ENCODE measurements around the gene SHROOM2.
"Not testable (repeated sequence)": the region's sequence is repeated elsewhere in the genome, so short reads cannot be mapped to it uniquely, and the experiment has no call there.

Gene SHROOM2, protein sequence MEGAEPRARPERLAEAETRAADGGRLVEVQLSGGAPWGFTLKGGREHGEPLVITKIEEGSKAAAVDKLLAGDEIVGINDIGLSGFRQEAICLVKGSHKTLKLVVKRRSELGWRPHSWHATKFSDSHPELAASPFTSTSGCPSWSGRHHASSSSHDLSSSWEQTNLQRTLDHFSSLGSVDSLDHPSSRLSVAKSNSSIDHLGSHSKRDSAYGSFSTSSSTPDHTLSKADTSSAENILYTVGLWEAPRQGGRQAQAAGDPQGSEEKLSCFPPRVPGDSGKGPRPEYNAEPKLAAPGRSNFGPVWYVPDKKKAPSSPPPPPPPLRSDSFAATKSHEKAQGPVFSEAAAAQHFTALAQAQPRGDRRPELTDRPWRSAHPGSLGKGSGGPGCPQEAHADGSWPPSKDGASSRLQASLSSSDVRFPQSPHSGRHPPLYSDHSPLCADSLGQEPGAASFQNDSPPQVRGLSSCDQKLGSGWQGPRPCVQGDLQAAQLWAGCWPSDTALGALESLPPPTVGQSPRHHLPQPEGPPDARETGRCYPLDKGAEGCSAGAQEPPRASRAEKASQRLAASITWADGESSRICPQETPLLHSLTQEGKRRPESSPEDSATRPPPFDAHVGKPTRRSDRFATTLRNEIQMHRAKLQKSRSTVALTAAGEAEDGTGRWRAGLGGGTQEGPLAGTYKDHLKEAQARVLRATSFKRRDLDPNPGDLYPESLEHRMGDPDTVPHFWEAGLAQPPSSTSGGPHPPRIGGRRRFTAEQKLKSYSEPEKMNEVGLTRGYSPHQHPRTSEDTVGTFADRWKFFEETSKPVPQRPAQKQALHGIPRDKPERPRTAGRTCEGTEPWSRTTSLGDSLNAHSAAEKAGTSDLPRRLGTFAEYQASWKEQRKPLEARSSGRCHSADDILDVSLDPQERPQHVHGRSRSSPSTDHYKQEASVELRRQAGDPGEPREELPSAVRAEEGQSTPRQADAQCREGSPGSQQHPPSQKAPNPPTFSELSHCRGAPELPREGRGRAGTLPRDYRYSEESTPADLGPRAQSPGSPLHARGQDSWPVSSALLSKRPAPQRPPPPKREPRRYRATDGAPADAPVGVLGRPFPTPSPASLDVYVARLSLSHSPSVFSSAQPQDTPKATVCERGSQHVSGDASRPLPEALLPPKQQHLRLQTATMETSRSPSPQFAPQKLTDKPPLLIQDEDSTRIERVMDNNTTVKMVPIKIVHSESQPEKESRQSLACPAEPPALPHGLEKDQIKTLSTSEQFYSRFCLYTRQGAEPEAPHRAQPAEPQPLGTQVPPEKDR (N-terminal part only)

GRCh38 chrX:9785944-9786797 lies at the start of gene SHROOM2:
TSS of gene SHROOM2 (plus strand) at chrX:9786429. CDS start at chrX:9786546, 117 bp downstream.
- no peak for DNase-seq (ENCODE audit: low read depth)

DNA sequence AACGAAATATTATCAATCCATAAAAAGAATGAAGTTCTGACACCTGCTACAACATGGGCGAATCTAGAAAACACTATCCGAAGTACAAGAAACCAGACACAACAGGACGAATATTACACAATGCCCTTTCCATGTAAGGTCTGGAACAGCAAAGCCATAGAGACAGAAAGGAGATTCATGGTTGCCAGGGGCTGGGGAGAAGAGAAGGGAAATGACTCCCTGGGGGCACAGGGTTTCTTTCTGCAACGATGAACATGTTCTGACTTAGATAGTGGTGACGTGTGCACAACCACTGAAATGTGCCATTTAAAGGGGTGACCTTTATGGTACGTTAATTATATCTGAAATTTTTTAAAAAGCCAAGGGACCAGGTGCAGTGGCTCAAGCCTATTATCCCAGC lies 48.9 kb upstream of the SHROOM2 start:
- DNase-seq (ENCODE audit: low read depth): no peak

- DNase-seq (ENCODE audit: low read depth): no peak
Observed at GRCh38 chrX:9738151-9738550, 48.1 kb upstream of the SHROOM2 start.

DNA sequence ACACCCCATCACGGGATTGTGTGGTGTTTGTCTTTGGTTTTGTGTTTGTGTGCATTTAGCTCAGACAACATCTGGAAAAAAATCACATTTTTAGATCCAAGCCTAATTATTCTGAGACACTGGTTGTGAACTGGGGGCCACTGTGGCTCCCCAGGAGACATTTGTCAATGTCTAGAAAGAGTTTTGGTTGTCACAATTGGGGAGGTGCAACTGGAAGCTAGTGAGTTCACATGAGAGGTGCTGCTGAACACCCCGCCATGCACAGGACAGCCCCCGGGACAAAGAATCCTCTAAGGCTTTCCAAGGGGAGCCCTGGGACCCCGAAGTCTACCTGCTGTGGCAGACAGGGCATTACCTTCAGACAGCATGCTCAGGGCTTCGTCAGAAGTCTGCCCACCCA lies 47.1 kb upstream of the SHROOM2 start:
- DNase-seq (ENCODE audit: low read depth): no peak

DNA sequence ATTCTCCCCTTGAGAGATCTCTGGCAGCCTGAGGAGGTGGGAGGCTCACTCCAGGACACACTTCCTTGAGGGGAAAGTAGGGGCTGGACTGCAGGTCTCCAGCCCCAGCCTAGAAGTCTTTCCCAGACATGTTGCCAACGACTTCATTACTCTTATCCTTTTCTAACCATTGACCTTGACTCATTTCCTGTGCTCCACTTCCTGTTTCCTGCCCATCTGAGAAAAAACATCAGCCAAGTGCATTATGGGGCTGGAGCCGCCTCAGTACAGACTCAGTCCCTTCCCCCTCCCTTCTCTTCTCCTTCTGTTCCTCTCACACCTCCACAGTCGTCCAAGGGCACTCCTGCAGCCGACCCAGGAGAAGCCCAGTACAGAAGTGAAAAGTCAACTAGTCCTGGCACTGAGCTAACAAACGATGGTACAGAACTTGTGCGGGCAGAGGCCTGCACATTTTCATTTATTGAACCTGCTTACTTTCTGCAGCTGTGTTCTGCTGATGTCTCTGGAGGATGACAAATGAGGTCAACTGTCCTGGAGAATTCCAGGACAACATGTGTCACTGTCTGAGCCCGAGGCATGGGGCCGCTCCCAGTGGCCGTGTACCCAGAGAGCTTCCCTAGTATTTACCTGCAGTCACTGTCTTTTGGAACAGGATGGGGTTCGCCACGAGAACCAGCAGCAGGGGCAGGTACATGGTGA lies 40.7 kb upstream of the SHROOM2 start:
- no peak for DNase-seq (ENCODE audit: low read depth)

DNA sequence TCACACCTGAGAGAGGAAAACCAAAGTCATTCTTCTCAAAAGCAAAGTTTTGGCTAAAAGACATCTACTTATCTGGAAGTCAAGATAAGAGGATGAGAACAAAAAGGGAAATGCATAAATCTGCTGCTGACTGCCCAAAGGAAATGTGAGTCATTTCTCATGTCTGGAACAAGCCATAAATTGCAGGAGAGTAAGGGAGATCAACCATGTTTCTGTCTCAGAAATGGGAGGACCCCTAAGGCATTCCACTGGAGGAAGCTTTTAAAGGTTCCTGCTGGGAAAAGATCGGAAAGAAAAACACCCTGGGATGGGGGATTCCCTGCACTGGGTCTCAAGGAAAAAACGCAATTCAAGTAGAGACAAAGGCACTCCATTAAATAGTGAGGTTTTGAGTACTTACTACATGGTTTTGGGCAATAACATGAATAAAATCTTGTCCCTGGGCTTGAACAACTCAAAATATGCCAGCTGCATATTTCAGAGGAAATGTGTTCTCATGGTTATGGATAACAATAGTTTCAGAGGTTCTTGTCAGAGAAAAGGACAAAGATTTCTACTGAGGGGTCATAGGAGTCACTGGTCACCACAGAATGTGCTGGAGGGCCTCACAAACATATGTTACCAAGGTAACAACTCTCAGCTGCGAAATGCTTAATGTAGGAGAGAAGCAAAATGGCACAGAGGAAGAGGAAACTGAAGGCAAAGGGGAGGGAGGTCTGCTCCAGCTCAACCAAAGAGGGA lies 39.9 kb upstream of the SHROOM2 start:
- DNase-seq (ENCODE audit: low read depth): no peak

DNA sequence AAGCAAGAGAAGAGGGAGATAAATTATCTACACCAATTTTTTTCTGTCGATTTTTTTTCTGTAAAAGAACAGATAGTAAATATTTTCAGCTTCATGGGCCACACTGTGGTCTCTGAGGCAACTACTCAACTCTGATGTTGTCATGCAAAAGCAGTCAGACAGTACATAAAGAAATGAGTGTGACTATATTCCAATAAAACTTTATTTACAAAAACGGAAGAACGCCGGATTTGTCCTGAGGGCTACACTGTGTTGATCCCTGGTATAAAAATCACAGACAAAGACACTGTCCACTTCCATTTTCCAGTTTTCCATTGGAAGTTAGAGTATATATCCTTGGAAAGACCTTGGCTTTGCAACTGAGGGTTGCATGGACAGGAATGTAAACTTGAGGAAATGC lies 38.6 kb upstream of the SHROOM2 start:
- DNase-seq (ENCODE audit: low read depth): no peak

GRCh38 chrX:9749146-9749692 lies 37.0 kb upstream of the SHROOM2 start:
- DNase-seq (ENCODE audit: low read depth): no peak

- no peak for DNase-seq (ENCODE audit: low read depth)
Observed at GRCh38 chrX:9757366-9757765, 28.9 kb upstream of the SHROOM2 start.

- no peak for DNase-seq (ENCODE audit: low read depth)
Observed at GRCh38 chrX:9758021-9758638, 28.1 kb upstream of the SHROOM2 start.

- no peak for DNase-seq (ENCODE audit: low read depth)
Observed at GRCh38 chrX:9759337-9759736, 26.9 kb upstream of the SHROOM2 start.

DNA sequence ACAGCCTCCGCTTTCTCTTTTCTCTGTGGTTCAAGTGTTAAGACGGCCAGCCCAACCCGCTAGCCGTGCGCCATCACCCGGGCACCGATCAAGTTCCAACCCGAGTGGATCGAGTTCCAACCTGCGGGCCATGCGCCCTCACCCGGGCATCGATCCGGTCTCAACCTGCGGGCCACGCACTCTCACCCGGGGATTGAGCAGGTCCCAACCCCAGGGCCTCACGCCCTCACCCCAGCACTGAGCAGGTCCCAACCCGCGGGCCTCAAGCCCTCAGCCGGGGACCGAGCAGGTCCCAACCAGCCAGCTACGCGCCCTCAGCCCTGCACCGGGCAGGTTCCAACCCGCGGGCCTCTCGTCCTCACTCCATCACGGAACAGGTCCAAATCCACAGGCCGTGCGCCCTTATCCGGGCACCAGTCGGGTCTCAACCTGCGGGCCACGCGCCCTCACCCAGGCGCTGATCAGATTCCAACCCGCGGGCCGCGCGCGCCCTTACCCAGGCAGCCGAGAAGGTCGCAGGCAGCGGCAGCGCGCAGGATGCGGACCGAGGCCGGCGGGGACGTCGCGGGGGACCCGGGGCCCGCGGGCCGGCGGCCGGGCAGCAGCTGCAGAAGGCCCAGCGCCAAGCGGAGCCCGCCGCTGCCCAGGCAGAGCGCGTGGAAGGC lies 21.0 kb upstream of the SHROOM2 start:
- DNase-seq (ENCODE audit: low read depth): no peak

DNA sequence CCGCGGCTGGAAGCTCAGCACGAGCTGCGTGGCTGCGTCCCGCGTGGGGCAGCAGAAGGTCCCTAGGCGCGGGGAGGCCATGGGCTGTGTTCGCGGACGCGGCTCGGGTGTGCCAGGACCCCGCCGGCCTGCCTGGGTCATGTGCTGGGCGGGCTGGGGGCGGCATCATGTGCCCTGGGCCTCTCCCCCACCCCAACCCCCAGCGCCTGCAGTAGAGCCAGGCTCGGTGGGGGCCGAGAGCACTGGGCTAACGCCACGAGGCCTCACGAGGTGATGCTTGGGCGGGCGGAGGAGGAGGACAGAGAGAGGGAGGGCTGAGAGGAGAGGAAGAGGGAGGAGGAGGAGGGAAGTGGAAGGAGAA lies 20.5 kb upstream of the SHROOM2 start, which contains the start of gene GPR143:
GPR143 (minus strand) TSS at position 111 of the 361 bp plus-strand sequence; CDS start at position 81, 30 bp downstream.
- no peak for DNase-seq (ENCODE audit: low read depth)

- DNase-seq (ENCODE audit: low read depth): no peak
Observed at GRCh38 chrX:9767375-9767774, 18.9 kb upstream of the SHROOM2 start.

GRCh38 chrX:9768321-9768839 lies 17.8 kb upstream of the SHROOM2 start:
- DNase-seq (ENCODE audit: low read depth): not testable (repeated sequence)

- DNase-seq (ENCODE audit: low read depth): no peak
Observed at GRCh38 chrX:9770319-9770718, 15.9 kb upstream of the SHROOM2 start.

GRCh38 chrX:9772943-9773342 lies 13.3 kb upstream of the SHROOM2 start:
- no peak for DNase-seq (ENCODE audit: low read depth)

DNA sequence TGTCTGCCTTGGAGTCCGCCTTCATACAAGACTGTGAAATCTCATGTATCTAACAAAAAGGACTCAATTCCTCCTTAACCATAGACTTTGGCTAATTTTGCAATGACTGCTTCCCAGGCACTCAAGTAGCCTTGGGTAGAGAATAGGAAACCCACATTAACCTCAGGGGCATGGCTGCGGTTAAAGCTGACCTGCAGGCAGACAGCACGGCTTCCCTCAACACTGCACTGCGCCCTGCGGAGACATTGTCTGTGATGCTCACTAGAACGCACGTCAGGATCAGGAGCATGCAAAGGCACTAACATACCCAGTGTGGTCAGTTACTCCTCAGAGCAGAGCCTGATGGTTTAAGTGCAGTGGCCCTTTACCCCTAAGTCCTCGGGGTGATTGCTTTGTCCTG lies 10.3 kb upstream of the SHROOM2 start:
- DNase-seq (ENCODE audit: low read depth): no peak
